Stimulated activated CD4-positive, alpha-beta T cell treated with anti-CD3 and anti-CD28 coated beads, Interleukin-1b, Interleukin-23, amount 100 ng/mL, for 24 hours (primary cell): Measurements from ENCODE around the gene GPR161.
"Not testable (repeated sequence)": the region's sequence is repeated elsewhere in the genome, so short reads cannot be mapped to it uniquely, and the experiment has no call there.

ENCODE experiments used
- DNase-seq, 4 experiments: peaks; one replicate each; pipeline ENCODE4 v3.0.0-alpha.2; 2020; ENCODE audit warnings: low read depth in 4 of 4, low spot score in 1 of 4

GPR161 gene

GRCh38 chr1:168136709-168137514 is at the start of gene GPR161:
Gene GPR161 (minus strand): TSS chr1:168136930. CDS start chr1:168104850, 32,080 bp downstream.
- DNase-seq: no peak

GRCh38 chr1:168181063-168181720 is 44.5 kb upstream of the GPR161 start:
- not testable (repeated sequence) for DNase-seq

GRCh38 chr1:168180148-168180524 is 43.4 kb upstream of the GPR161 start:
- no peak for DNase-seq

GRCh38 chr1:168179438-168180147 is 42.9 kb upstream of the GPR161 start:
- peak in 1 of 4 experiments; percentile 1 for DNase-seq

- peak; percentile 84 to 95 (median 90) for DNase-seq
Observed at GRCh38 chr1:168178638-168179437, 42.1 kb upstream of the GPR161 start, which contains the start of gene TIPRL. Gene TIPRL (plus strand): TSS chr1:168178962. CDS start chr1:168179078, 116 bp downstream.

GRCh38 chr1:168178227-168178637 is 41.5 kb upstream of the GPR161 start:
- DNase-seq: no peak

GRCh38 chr1:168172250-168172915 is 35.7 kb upstream of the GPR161 start:
- no peak for DNase-seq

- DNase-seq: no peak
Observed at GRCh38 chr1:168170564-168171508, 34.1 kb upstream of the GPR161 start.

- DNase-seq: no peak
Observed at GRCh38 chr1:168167806-168168205, 31.1 kb upstream of the GPR161 start.

- no peak for DNase-seq
Observed at GRCh38 chr1:168164771-168165170, 28.0 kb upstream of the GPR161 start.

- no peak for DNase-seq
Observed at GRCh38 chr1:168163670-168164069, 26.9 kb upstream of the GPR161 start.

- no peak for DNase-seq
Observed at GRCh38 chr1:168161459-168161858, 24.7 kb upstream of the GPR161 start.

GRCh38 chr1:168159979-168160378 is 23.2 kb upstream of the GPR161 start:
- no peak for DNase-seq

GRCh38 chr1:168159251-168159650 is 22.5 kb upstream of the GPR161 start:
- no peak for DNase-seq

- no peak for DNase-seq
Observed at GRCh38 chr1:168157638-168158037, 20.9 kb upstream of the GPR161 start.

GRCh38 chr1:168155910-168156309 is 19.2 kb upstream of the GPR161 start:
- no peak for DNase-seq

- DNase-seq: not testable (repeated sequence)
Observed at GRCh38 chr1:168154707-168155106, 18.0 kb upstream of the GPR161 start.

GRCh38 chr1:168151935-168152334 is 15.2 kb upstream of the GPR161 start:
- no peak for DNase-seq

GRCh38 chr1:168150283-168150682 is 13.6 kb upstream of the GPR161 start:
- DNase-seq: no peak
